NCI-H2196 treated with DMSO at 0.1 percent for 48 hours (cell line): ENCODE measurements around the gene NAV2.

Source experiments
- DNase-seq: peaks from one replicate; lab custom pipeline; 2025; ENCODE audit not compliant: unreplicated experiment; lab: John Stamatoyannopoulos, UW

NAV2 gene

GRCh38 chr11:19882356-19882755 is 169.7 kb downstream of the NAV2 start:
- no peak for DNase-seq

GRCh38 chr11:19886498-19886897 is 173.9 kb downstream of the NAV2 start:
- DNase-seq, result no peak

- DNase-seq, result no peak
Observed at GRCh38 chr11:19887842-19888241, 175.2 kb downstream of the NAV2 start.

- no peak for DNase-seq
Observed at GRCh38 chr11:19889531-19889930, 176.9 kb downstream of the NAV2 start.

- DNase-seq, result no peak
Observed at GRCh38 chr11:19890308-19890707, 177.7 kb downstream of the NAV2 start.

GRCh38 chr11:19891022-19891421 is 178.4 kb downstream of the NAV2 start:
- no peak for DNase-seq

GRCh38 chr11:19892387-19892786 is 179.8 kb downstream of the NAV2 start:
- DNase-seq, result no peak

GRCh38 chr11:19892876-19893275 is 180.2 kb downstream of the NAV2 start:
- no peak for DNase-seq

- DNase-seq, result no peak
Observed at GRCh38 chr11:19894404-19894803, 181.8 kb downstream of the NAV2 start.

- DNase-seq, result peak; percentile 54
Observed at GRCh38 chr11:19895037-19895436, 182.4 kb downstream of the NAV2 start.

GRCh38 chr11:19895776-19896175 is 183.1 kb downstream of the NAV2 start:
- no peak for DNase-seq

- DNase-seq, result peak; percentile 44
Observed at GRCh38 chr11:19903620-19904069, 191.0 kb downstream of the NAV2 start.

GRCh38 chr11:19905280-19905853 is 192.7 kb downstream of the NAV2 start:
- DNase-seq, result peak; percentile 59

GRCh38 chr11:19906126-19906525 is 193.5 kb downstream of the NAV2 start:
- no peak for DNase-seq

GRCh38 chr11:19907008-19907579 is 194.5 kb downstream of the NAV2 start:
- no peak for DNase-seq

GRCh38 chr11:19907839-19908238 is 195.2 kb downstream of the NAV2 start:
- no peak for DNase-seq

- DNase-seq, result no peak
Observed at GRCh38 chr11:19910931-19911330, 198.3 kb downstream of the NAV2 start.

GRCh38 chr11:19912115-19912957 is 199.7 kb downstream of the NAV2 start:
- DNase-seq, result no peak

GRCh38 chr11:19912958-19913892 is 200.6 kb downstream of the NAV2 start:
- no peak for DNase-seq

- no peak for DNase-seq
Observed at GRCh38 chr11:19913893-19914249, 201.2 kb downstream of the NAV2 start.

- no peak for DNase-seq
Observed at GRCh38 chr11:19915808-19916207, 203.2 kb downstream of the NAV2 start.
